Endodermal cell (in vitro differentiated cells): ENCODE measurements around the gene CHD5. TPM values are rescaled to one million over a fixed set of nuclear protein-coding genes. Genes with fewer than 3 reads are reported as not detected.

Experiments used
- DNase-seq: peaks from one replicate; pipeline ENCODE4 v3.0.0-alpha.2; 2017
- H3K27ac ChIP-seq: 2 replicates; pipeline ENCODE4 v1.5.1; 2013; ENCODE audit warnings: mild to moderate bottlenecking, low read depth, low read length, moderate library complexity
- H3K27me3 ChIP-seq: 2 replicates; pipeline ENCODE4 v1.6.1; 2013; ENCODE audit warnings: mild to moderate bottlenecking, low read length, moderate library complexity; ENCODE audit not compliant: insufficient read depth, control insufficient read depth, poor library complexity, severe bottlenecking
- H3K36me3 ChIP-seq: 2 replicates; pipeline ENCODE4 v1.7.0; 2013; ENCODE audit warnings: mild to moderate bottlenecking, low read length, moderate library complexity; ENCODE audit not compliant: control insufficient read depth, insufficient read depth
- H3K4me1 ChIP-seq: one replicate; pipeline ENCODE4 v1.7.0; 2013; ENCODE audit warnings: low read length; ENCODE audit not compliant: control insufficient read depth, insufficient read depth
- H3K4me3 ChIP-seq: 2 replicates; pipeline ENCODE4 v1.5.1; 2013; ENCODE audit warnings: mild to moderate bottlenecking, low read length, moderate library complexity
- H3K9ac ChIP-seq: 2 replicates; pipeline ENCODE4 v1.6.1; 2013; ENCODE audit warnings: mild to moderate bottlenecking, low read length, moderate library complexity; ENCODE audit not compliant: poor library complexity, severe bottlenecking; ENCODE audit errors: extremely low read depth
- H3K9me3 ChIP-seq: 2 replicates; pipeline ENCODE4 v1.6.1; 2013; ENCODE audit warnings: mild to moderate bottlenecking, low read length, moderate library complexity; ENCODE audit not compliant: control insufficient read depth
- H3K27ac Mint-ChIP-seq: 2 replicates; pipeline ENCODE4 v1.8.0; 2020; ENCODE audit warnings: mixed read lengths
- H3K27me3 Mint-ChIP-seq: 2 replicates; pipeline ENCODE4 v1.8.0; 2021; ENCODE audit warnings: mild to moderate bottlenecking, mixed read lengths; ENCODE audit not compliant: insufficient read depth
- H3K36me3 Mint-ChIP-seq: 2 replicates; pipeline ENCODE4 v1.8.0; 2020; ENCODE audit warnings: low read depth, mixed read lengths
- H3K4me1 Mint-ChIP-seq: 2 replicates; pipeline ENCODE4 v1.8.0; 2020; ENCODE audit warnings: mixed read lengths
- H3K4me3 Mint-ChIP-seq: 2 replicates; pipeline ENCODE4 v1.8.0; 2020; ENCODE audit warnings: mild to moderate bottlenecking, moderate library complexity, mixed read lengths
- H3K9me3 Mint-ChIP-seq: 2 replicates; pipeline ENCODE4 v1.8.0; 2020; ENCODE audit warnings: mild to moderate bottlenecking, mixed read lengths
- WGBS, 2 experiments: methylation state at CpG; one replicate each; pipeline versions ENCODE4 v1.1.5 to v1.1.7; 2013; ENCODE audit warnings: missing lambda C conversion rate in 2 of 2, mixed read lengths in 1 of 2; ENCODE audit not compliant: insufficient coverage in 1 of 2, insufficient read length in 1 of 2; 5-methylcytosine and 5-hydroxymethylcytosine counted together
- total RNA-seq, 2 donors: library from RNA; stranded (reverse); fragmentation: NEBNext Ultra II Directional in 1 of 2; extraction: Animal tissue kit (Norgen Biotek cat#: 25700) in 1 of 2; gene quantifications; 2 replicates in 1 of 2; 3 replicates in 1 of 2; pipeline ENCODE4 v1.2.1, GENCODE V29; 2021
- TF ChIP-seq, protein P1 (sequence below): fragments of 200-600 bp; sonication (generic); conservative IDR thresholded peaks from 2 replicates; pipeline ENCODE4 v1.5.0; 2021; ENCODE audit warnings: antibody characterized with exemption, mild to moderate bottlenecking

CHD5 gene
- total RNA-seq, 2 donors from 2014 or later = 0.40 to 0.69 TPM

DNA sequence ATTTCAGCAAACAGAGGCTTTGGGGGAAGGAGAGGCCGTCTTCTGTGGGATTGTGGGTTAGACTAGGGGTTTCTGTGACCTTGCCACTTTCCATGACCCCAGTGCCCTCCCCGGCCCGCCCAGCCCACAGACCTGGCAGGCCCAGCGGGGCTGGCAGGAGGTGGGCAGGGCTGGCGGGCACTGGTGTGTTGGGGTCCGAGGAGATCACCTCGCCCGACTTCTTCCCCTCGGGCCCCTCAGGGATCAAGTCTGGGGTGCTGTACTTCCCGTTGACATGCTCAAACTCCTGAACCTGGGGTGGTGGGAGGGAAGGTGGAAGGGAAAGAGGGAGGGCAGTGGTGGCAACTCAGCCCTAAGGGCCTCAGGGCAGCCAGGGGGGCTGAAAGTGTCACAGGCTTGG, 56.3 kb downstream of the CHD5 start:
- Histone ChIP-seq H3K36me3 (no peaks in the 10 kb centered on the region), H3K4me3 (no peak overlapping the region), H3K27me3 (no peaks in the 10 kb centered on the region), H3K27ac (no peak overlapping the region), H3K9me3 (no peaks in the 10 kb centered on the region), H3K4me1 (no peaks in the 10 kb centered on the region), H3K9ac (no peak overlapping the region)
- Mint-ChIP-seq H3K27me3 (peaks cover 21% of the 10 kb centered on the region), H3K4me1 (no peaks in the 10 kb centered on the region), H3K9me3 (no peaks in the 10 kb centered on the region), H3K27ac (no peak overlapping the region), H3K36me3 (no peaks in the 10 kb centered on the region), H3K4me3 (no peak overlapping the region)
- 93 to 100% methylated on average over 1 to 10 of the region's 10 CpGs for WGBS, 2 experiments
- TF ChIP-seq, protein P1, sequence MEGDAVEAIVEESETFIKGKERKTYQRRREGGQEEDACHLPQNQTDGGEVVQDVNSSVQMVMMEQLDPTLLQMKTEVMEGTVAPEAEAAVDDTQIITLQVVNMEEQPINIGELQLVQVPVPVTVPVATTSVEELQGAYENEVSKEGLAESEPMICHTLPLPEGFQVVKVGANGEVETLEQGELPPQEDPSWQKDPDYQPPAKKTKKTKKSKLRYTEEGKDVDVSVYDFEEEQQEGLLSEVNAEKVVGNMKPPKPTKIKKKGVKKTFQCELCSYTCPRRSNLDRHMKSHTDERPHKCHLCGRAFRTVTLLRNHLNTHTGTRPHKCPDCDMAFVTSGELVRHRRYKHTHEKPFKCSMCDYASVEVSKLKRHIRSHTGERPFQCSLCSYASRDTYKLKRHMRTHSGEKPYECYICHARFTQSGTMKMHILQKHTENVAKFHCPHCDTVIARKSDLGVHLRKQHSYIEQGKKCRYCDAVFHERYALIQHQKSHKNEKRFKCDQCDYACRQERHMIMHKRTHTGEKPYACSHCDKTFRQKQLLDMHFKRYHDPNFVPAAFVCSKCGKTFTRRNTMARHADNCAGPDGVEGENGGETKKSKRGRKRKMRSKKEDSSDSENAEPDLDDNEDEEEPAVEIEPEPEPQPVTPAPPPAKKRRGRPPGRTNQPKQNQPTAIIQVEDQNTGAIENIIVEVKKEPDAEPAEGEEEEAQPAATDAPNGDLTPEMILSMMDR = no peak
- no peak for DNase-seq

DNA sequence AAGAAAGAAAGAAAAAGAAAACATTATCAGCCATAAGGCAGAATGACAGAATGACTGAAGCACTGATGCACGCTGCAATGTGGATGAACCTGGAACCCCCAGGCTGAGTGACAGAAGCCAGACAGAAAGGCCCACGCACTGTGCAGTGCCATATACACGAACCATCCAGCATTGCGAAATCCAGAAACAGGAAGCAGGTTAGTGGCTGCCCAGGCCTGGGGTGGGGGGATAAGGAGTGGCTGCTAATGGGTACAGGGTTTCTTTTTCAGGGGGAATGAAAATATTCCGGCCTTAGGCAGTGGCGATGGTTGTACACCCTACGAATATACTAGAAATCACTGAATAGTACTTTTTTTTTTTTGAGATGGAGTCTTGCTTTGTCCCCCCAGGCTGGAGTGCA, 57.0 kb downstream of the CHD5 start:
- TF ChIP-seq, protein P1 = no peak
- 82 to 94% methylated on average over 3 to 7 of the region's 7 CpGs for WGBS, 2 experiments
- Mint-ChIP-seq H3K4me1 (no peaks in the 10 kb centered on the region), H3K36me3 (no peaks in the 10 kb centered on the region), H3K27me3 (peaks cover 16% of the 10 kb centered on the region), H3K4me3 (no peak overlapping the region), H3K27ac (no peak overlapping the region), H3K9me3 (no peaks in the 10 kb centered on the region)
- Histone ChIP-seq H3K9me3 (no peaks in the 10 kb centered on the region), H3K36me3 (no peaks in the 10 kb centered on the region), H3K27me3 (no peaks in the 10 kb centered on the region), H3K27ac (no peak overlapping the region), H3K4me3 (no peak overlapping the region), H3K4me1 (no peaks in the 10 kb centered on the region), H3K9ac (no peak overlapping the region)
- DNase-seq = no peak

DNA sequence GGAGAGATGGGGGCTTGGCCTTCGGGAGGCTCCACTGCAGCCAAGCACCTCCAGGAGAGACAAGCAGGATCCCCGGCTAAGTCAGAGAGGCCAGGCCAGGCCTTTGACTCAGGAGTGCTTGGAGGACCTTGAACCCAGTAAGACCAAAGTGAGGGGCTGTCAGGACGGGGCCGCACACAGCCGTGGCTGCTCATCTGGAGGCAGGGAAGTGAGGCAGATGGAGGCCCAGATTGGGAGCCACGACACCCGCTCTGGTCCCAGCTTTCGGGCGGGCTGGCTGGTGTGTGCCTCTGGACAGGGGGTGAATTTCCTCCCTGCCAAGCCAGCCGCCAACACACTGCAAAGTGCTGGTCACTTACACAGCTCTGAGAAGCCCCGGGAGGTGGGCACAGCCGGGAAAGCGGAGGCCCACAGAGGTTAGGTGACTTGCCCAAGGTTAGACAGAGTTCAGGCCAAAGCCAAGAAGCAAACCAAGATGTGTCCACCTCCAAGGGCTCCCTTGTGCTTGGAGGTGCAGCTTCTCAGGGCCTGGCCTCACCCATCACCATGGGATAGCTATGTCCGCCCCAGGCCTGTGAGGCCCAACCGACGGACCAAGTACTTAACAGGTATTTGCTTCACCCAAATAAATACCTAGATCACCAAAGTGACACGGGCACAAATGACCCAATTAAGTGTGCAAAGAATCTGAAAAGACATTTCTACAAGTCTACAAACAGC, 58.3 kb downstream of the CHD5 start:
- Mint-ChIP-seq H3K9me3 (peaks cover 2% of the 10 kb centered on the region), H3K27me3 (peaks cover 5% of the 10 kb centered on the region), H3K4me1 (no peaks in the 10 kb centered on the region), H3K36me3 (no peaks in the 10 kb centered on the region), H3K4me3 (no peak overlapping the region), H3K27ac (no peak overlapping the region)
- no peak for DNase-seq
- WGBS, 2 experiments = 89 to 91% methylated on average over 7 to 17 of the region's 17 CpGs
- H3K27ac ChIP-seq = no peak overlapping the region
- TF ChIP-seq, protein P1 = no peak
- no peak overlapping the region for H3K9ac ChIP-seq
- H3K9me3 ChIP-seq = no peaks in the 10 kb centered on the region
- H3K27me3 ChIP-seq = no peaks in the 10 kb centered on the region
- no peak overlapping the region for H3K4me3 ChIP-seq
- H3K4me1 ChIP-seq = no peaks in the 10 kb centered on the region
- no peaks in the 10 kb centered on the region for H3K36me3 ChIP-seq
